Stimulated activated naive CD4-positive, alpha-beta T cell treated with Interleukin-2 at 50 U/mL for 16 hours (primary cell): ENCODE results near the gene GPHA2.

Source experiments
- DNase-seq: peaks from one replicate; lab custom pipeline; 2025; lab: John Stamatoyannopoulos, UW

The GPHA2 gene

GRCh38 chr11:64910451-64911093 is 25.1 kb downstream of the GPHA2 start:
- no peak for DNase-seq

- DNase-seq: no peak
Measured at GRCh38 chr11:64909653-64910343, 25.9 kb downstream of the GPHA2 start.

- no peak for DNase-seq
Measured at GRCh38 chr11:64908766-64909165, 26.9 kb downstream of the GPHA2 start.

- no peak for DNase-seq
Measured at GRCh38 chr11:64906314-64906635, 29.4 kb downstream of the GPHA2 start.

GRCh38 chr11:64905516-64906313 is 30.0 kb downstream of the GPHA2 start:
- no peak for DNase-seq

- DNase-seq: no peak
Measured at GRCh38 chr11:64903291-64903833, 32.3 kb downstream of the GPHA2 start.

- DNase-seq: no peak
Measured at GRCh38 chr11:64902102-64902900, 33.4 kb downstream of the GPHA2 start.

- DNase-seq: no peak
Measured at GRCh38 chr11:64900774-64901173, 34.9 kb downstream of the GPHA2 start.

GRCh38 chr11:64900263-64900678 is 35.4 kb downstream of the GPHA2 start:
- DNase-seq: peak; percentile 71

- DNase-seq: no peak
Measured at GRCh38 chr11:64898541-64898940, 37.2 kb downstream of the GPHA2 start.

GRCh38 chr11:64898076-64898445 is 37.6 kb downstream of the GPHA2 start:
- DNase-seq: no peak

- DNase-seq: no peak
Measured at GRCh38 chr11:64897381-64898075, 38.2 kb downstream of the GPHA2 start.

GRCh38 chr11:64896448-64897022 is 39.2 kb downstream of the GPHA2 start:
- no peak for DNase-seq

GRCh38 chr11:64894812-64895452 is 40.8 kb downstream of the GPHA2 start:
- DNase-seq: no peak

GRCh38 chr11:64894070-64894811 is 41.5 kb downstream of the GPHA2 start:
- peak; percentile 90 for DNase-seq

- no peak for DNase-seq
Measured at GRCh38 chr11:64893194-64894069, 42.3 kb downstream of the GPHA2 start.

- no peak for DNase-seq
Measured at GRCh38 chr11:64892838-64893193, 42.9 kb downstream of the GPHA2 start.

- no peak for DNase-seq
Measured at GRCh38 chr11:64892411-64892831, 43.3 kb downstream of the GPHA2 start.

- DNase-seq: no peak
Measured at GRCh38 chr11:64891880-64892279, 43.8 kb downstream of the GPHA2 start.
